Measurements from ENCODE around the gene YPEL5. TPM values are rescaled to one million over a fixed set of nuclear protein-coding genes. Genes with fewer than 3 reads are reported as not detected.

YPEL5 gene
- total and polyA plus RNA-seq, 4 donors: 57.2 to 154 (median 65.4) TPM

DNA sequence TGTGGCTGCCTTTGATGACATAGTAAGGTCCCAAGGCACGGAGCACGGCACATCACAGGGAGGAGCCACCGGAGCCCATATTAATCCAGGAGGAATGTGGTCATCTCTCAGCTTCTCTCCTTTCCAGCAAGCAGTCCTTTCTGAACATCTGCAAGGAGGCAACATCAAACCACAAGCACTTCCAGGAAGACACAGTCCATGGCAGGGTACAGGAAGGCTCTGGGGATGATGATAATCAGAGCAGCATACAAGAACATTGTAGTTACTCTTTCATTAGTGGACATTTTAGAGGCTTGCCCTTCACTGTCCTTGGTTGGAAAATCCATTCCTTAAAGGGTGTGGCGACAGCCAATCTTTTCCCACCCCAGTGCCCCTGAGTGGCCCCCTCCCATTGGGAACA, 31.1 kb downstream of the YPEL5 start:
- ATAC-seq (ENCODE audit: insufficient read depth, low FRiP score) (no peak), DNase-seq (no peak)
- TF ChIP-seq, protein P1, sequence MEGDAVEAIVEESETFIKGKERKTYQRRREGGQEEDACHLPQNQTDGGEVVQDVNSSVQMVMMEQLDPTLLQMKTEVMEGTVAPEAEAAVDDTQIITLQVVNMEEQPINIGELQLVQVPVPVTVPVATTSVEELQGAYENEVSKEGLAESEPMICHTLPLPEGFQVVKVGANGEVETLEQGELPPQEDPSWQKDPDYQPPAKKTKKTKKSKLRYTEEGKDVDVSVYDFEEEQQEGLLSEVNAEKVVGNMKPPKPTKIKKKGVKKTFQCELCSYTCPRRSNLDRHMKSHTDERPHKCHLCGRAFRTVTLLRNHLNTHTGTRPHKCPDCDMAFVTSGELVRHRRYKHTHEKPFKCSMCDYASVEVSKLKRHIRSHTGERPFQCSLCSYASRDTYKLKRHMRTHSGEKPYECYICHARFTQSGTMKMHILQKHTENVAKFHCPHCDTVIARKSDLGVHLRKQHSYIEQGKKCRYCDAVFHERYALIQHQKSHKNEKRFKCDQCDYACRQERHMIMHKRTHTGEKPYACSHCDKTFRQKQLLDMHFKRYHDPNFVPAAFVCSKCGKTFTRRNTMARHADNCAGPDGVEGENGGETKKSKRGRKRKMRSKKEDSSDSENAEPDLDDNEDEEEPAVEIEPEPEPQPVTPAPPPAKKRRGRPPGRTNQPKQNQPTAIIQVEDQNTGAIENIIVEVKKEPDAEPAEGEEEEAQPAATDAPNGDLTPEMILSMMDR (IDR thresholded peaks at IDR 0.05; ENCODE audit: control extremely low read depth, extremely low read depth): no peak
- H3K4me3 ChIP-seq: no peak overlapping the region
- H3K27ac ChIP-seq (ENCODE audit: low read depth in 1 of 2, low read length in 1 of 2): peak overlapping the region in 1 of 2 donors; percentile 67
- peaks cover 0 to 12% (median 0%) of the 10 kb centered on the region in 5 donors for H3K4me1 ChIP-seq (ENCODE audit: control insufficient read depth in 5 of 5, insufficient read depth in 5 of 5, low read length in 5 of 5)
- H3K9ac ChIP-seq (ENCODE audit: insufficient read depth in 1 of 2, low read length in 2 of 2): no peak overlapping the region
- 89 to 98% methylated on average over 4 of the region's 4 CpGs for WGBS, 2 donors
- H3K9me3 ChIP-seq (ENCODE audit: control insufficient read depth in 4 of 4, insufficient read depth in 3 of 4, low read length in 3 of 4): no peaks in the 10 kb centered on the region
- no peaks in the 10 kb centered on the region for H3K36me3 ChIP-seq (ENCODE audit: control insufficient read depth in 4 of 4, insufficient read depth in 4 of 4, low read length in 4 of 4)
- H3K27me3 ChIP-seq (ENCODE audit: control insufficient read depth in 3 of 3, insufficient read depth in 3 of 3, low read length in 2 of 3): no peaks in the 10 kb centered on the region

DNA sequence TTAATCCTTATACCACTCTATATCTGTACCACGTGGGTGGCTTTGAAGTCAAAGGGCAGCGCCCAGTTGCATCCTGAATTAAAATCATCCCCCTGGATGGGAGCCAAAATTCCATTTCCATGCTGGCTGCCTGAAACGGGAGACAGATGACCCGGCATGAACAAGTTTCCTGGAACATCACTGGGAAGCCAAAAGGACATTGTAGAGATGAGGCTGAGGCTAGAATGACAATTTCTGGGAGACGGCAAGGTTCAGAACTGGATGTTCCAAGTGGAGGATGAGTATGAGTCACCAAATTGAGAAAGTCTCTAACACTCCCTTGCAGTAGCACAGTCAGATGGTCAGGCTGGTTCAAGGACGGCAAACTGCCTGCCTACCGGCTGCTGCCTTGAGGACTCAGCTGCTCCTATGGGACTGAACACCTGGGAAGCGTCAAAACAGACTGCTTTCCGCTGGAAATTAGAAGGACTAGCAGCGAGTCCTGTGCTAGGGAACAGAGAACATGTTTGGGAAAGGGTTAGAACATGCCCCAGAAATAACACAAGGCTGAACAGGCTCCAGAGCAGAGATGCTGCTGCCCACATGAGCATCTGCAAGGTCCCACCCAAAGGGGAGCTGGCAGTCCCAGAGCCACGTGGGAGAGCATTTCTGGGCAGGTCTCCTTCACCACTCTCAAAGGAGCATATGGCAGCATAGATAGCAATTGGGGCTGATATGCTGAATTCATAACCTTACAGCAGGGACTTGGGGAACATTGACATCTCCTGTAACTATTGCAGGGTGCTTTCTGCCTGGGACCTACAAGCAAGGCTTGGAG, 32.0 kb downstream of the YPEL5 start:
- peak overlapping the region; percentile 62 to 84 for H3K27ac ChIP-seq (ENCODE audit: low read depth in 1 of 2, low read length in 1 of 2)
- H3K9me3 ChIP-seq (ENCODE audit: control insufficient read depth in 4 of 4, insufficient read depth in 3 of 4, low read length in 3 of 4): no peaks in the 10 kb centered on the region
- ATAC-seq (ENCODE audit: insufficient read depth, low FRiP score) (peak; percentile 73), DNase-seq (peak in 2 of 3 donors; percentile 21 to 45)
- H3K36me3 ChIP-seq (ENCODE audit: control insufficient read depth in 4 of 4, insufficient read depth in 4 of 4, low read length in 4 of 4): no peaks in the 10 kb centered on the region
- H3K27me3 ChIP-seq (ENCODE audit: control insufficient read depth in 3 of 3, insufficient read depth in 3 of 3, low read length in 2 of 3): no peaks in the 10 kb centered on the region
- H3K4me3 ChIP-seq: no peak overlapping the region
- peaks cover 0 to 12% (median 0%) of the 10 kb centered on the region in 5 donors for H3K4me1 ChIP-seq (ENCODE audit: control insufficient read depth in 5 of 5, insufficient read depth in 5 of 5, low read length in 5 of 5)
- TF ChIP-seq, protein P1 (IDR thresholded peaks at IDR 0.05; ENCODE audit: control extremely low read depth, extremely low read depth): no peak
- no peak overlapping the region for H3K9ac ChIP-seq (ENCODE audit: insufficient read depth in 1 of 2, low read length in 2 of 2)
- WGBS, 2 donors: 57 to 71% methylated on average over 11 of the region's 11 CpGs

DNA sequence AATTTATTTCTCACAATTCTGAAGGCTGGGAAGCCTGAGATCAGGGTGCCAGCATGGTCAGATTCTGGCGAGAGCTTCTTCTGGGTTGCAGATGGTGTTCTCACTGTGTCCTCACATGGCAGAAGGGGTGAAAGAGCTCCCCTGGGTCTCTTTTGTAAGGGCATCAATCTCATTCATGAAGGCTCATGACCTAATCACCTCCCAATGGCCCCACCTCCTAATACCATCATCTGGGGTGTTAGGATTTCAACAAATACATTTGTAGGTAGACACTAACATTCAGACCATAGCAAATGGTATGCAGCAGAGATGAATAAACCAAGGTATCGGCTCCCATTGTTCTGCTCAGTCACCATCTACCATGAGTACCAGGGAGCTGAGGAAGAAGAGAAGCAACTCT, 32.7 kb downstream of the YPEL5 start:
- Histone ChIP-seq H3K4me3 (no peak overlapping the region), H3K27me3 (ENCODE audit: control insufficient read depth in 3 of 3, insufficient read depth in 3 of 3, low read length in 2 of 3) (no peaks in the 10 kb centered on the region), H3K36me3 (ENCODE audit: control insufficient read depth in 4 of 4, insufficient read depth in 4 of 4, low read length in 4 of 4) (no peaks in the 10 kb centered on the region), H3K9ac (ENCODE audit: insufficient read depth in 1 of 2, low read length in 2 of 2) (no peak overlapping the region), H3K4me1 (ENCODE audit: control insufficient read depth in 5 of 5, insufficient read depth in 5 of 5, low read length in 5 of 5) (peaks cover 0 to 12% (median 0%) of the 10 kb centered on the region in 5 donors), H3K9me3 (ENCODE audit: control insufficient read depth in 4 of 4, insufficient read depth in 3 of 4, low read length in 3 of 4) (no peaks in the 10 kb centered on the region), H3K27ac (ENCODE audit: low read depth in 1 of 2, low read length in 1 of 2) (peak overlapping the region in 1 of 2 donors; percentile 64)
- no peak for ATAC-seq (ENCODE audit: insufficient read depth, low FRiP score)
- no peak for DNase-seq
- TF ChIP-seq, protein P1 (IDR thresholded peaks at IDR 0.05; ENCODE audit: control extremely low read depth, extremely low read depth): no peak
- WGBS, 2 donors: 94 to 100% methylated on average over 2 of the region's 2 CpGs

Measured in lung (tissue), 12 donors.